Fibroblast of lung (primary cell): ENCODE results near the gene HIP1R.

Experiments used
- CTCF ChIP-seq, 2 donors: IDR thresholded peaks in 1 of 2; conservative IDR thresholded peaks in 1 of 2; 1 replicate in 1 of 2; 2 replicates in 1 of 2; pipeline ENCODE4 v1.5.1; 2011 to 2012; ENCODE audit warnings: low read length in 2 of 2, control low read depth in 1 of 2, inconsistent platforms in 1 of 2, low read depth in 1 of 2, mild to moderate bottlenecking in 1 of 2
- EZH2 ChIP-seq: IDR thresholded peaks from 2 replicates; pipeline ENCODE4 v1.5.1; 2012; ENCODE audit warnings: low read length, control low read depth, mild to moderate bottlenecking; ENCODE audit errors: missing control alignments

- TF ChIP-seq CTCF (conservative IDR thresholded peaks at IDR 0.05 in 1 of 2, IDR thresholded peaks at IDR 0.05 in 1 of 2; ENCODE audit: low read depth in 1 of 2, low read length in 2 of 2) (no peak), EZH2 (no peak)
Observed at GRCh38 chr12:122852336-122853275, 17.3 kb downstream of the HIP1R start.
